Activated CD4-positive, alpha-beta T cell treated with anti-CD3 and anti-CD28 coated beads for 1 hour (primary cell): ENCODE measurements around the gene NRXN3.

Source experiments
- DNase-seq: peaks from one replicate; pipeline ENCODE4 v3.0.0-alpha.2; 2020

The NRXN3 gene

DNA sequence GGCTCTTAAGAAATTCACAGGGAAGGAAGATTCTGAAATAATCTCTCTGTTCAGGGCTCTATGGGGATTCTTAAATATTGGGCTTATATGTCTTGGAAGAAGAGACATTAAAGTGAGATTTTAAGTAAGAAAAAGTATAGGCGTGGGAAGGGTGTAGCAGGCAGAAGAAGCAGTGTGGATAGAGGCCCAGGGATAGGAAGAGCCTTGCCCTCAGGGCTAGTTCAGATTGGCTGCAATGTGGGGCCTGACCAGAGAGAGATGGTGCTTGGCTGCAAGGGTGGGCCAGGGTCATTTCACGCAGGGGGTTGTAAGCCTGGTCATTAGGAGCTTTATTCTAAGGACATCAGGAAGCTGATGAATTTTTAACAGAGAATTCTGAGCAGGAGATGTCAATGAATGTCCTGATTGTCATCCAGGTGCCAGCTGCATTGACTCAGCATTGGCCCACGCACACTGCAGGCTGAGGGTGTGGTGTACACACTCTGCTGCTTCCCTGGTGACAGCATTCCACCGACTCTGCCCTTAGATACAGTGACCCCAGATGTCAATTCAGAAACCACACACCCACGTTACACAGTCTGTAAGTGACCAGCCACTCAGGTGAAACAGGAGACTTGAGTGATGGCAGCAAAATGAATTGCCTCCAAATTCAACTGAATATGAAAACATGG is 582.5 kb downstream of the NRXN3 start:
- no peak for DNase-seq

DNA sequence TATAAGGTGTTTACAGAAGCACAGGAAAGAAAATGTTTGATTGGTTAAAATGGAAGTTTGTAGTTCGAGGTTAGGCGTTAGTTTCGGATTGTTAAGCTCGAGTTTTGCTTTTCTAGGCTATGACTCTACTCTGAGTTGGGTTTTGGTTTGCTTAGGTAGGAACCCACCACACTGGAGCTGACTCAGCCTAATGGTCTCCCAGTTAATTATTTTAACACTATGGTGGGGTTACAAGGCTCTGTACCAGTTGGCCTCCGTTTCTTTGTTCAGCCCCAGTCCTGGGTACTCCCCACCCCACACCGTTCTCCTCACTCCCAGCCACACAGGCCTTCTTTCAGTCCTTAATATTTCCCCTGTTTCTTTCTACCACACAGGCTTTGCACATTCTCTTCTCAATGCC is 583.9 kb downstream of the NRXN3 start:
- no peak for DNase-seq

DNA sequence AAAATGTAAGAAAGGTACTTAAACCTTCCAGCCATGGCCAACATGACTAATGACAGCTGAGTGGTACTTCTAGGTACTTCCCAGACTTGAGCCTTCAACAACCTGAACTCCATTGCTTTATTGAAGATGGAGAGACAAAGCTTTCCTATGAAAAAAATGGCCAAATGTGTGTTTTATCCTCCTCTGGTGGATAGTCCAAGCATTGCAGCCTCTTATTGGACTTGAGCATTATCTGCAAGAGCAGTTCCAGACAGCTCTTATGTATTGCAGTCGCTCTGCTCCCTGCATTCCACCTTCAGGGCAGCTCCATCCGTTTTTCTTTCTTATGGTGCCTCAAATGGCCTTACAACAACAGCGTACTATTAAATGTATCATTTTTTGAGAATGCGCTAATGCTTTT is 588.2 kb downstream of the NRXN3 start:
- DNase-seq = no peak

DNA sequence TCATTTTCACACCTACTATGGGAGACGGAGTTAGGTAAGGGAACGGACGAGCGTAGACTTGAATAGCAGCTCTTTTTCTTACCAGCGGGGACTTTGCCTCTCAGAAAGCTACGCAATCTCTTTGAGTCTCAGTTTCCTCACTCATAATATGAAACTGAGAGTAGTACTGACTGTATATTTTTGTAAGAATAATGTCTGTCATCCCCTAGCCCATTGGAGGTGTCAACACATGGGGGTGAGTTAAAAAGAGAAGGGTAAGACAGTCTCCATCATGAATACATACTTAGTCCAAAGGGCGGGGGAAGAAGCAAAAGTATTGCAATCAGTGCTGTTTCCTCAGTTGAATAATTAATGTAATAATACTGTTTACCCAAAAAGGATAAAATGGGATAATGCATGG is 592.2 kb downstream of the NRXN3 start:
- DNase-seq = no peak

DNA sequence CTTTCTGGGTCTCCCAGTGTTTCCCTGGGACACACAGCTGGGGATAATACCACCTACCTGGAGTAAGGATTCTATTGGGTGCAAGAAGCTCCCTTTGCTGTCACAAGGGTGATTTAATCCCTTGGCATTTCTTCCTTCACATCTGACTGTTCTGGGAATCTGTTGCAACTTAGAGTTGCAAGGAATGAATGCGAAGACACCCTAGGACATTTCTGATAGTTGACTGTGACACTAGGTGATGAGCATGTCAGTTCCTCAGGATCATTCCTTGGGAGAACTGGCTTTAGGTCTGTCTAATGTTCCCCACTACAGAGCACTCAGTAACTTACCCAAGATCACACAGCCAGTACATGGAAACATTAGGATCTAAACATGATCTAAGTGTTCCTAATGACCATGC is 593.6 kb downstream of the NRXN3 start:
- DNase-seq = no peak

DNA sequence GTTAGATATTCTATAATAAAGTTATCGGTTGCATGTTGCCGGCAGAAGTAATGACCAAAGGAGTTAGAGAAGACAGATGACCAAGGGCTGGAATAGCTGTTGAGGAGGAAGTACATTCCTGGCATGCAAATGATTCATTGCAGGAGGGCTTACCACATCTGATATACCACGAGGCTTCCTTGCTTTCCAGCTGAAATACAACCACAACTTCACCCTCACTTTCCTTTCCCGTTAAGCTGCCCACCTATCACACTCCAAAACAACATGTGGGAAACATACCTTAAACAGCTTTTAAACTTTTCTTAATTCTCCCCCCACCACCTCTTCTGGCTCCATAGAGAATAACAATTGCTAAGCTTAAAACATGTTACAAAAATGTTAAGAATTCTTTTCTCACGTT is 594.1 kb downstream of the NRXN3 start:
- DNase-seq = no peak

DNA sequence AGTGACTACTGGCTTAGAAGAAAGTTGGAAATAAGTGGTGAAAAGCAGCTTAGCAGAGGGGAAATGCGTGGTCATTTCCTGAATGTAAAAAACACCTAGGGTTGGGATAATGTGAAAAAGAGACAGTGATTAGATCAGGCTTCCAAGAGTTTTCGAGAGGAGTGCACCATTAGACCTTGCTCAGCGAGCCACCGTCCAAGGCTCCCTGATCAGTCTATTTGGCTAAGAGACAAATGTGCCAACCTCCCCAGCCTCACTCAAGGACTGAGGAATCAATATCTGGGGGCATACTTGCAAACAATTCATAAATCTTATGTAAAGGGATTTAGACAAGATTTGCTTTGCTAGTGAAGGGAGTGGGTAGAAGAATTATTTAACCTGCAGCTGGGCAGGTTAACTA is 594.5 kb downstream of the NRXN3 start:
- DNase-seq = no peak

DNA sequence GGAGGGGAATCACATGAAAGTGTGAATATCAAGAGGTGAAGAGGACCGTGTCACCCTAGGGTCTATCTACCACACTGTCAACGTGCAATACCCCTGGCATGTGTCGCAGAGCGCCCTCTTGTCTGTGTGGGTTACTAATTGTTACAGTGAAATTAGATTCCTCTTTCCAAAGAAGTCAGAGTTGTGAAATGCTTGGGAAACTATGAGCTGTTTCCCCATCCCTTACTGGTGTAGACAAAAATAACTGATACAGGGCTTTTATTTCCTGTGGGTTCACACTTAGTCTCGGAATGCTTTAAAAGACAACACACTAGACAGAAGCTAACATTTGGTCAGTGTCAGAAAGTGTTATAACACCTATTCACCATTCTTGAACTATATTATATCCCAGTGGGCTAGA is 597.3 kb downstream of the NRXN3 start:
- no peak for DNase-seq

DNA sequence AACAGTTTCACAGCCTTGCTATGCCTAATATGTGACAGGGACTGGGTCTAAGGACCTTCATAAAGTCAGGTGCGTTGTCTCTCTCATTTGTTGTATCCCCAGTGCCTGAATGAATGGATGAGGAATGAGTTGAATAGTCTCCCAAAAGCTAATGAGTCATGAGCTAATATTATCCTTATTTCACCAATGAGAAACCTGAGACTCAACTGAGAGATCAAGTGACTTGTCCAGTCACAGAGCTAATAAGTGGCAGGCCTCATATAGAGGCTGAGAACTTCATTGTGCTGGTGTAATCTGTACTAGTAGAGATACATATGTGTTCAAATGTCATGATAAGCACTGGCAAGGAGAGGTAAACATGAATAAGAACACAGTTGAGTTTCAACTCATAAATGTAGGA is 612.4 kb downstream of the NRXN3 start:
- no peak for DNase-seq

DNA sequence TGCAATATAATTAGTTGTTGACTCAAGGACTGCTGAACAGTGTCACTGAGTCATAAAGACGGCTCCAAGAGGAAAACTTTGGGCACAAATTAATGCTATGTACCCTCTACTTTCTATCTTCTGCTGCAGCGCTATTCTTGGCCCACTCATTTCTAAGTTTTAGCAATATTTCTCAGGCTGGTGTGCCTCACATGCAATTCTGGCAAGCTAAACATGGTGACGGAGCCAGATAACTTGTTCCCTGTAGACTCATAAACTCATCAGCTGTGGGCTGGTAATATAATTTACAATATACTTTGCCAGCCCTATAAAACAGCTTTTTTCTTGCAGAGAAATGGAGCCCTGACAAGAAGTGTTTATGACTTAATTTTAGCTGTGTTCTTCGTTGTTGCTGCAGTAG is 615.1 kb downstream of the NRXN3 start:
- DNase-seq = no peak

DNA sequence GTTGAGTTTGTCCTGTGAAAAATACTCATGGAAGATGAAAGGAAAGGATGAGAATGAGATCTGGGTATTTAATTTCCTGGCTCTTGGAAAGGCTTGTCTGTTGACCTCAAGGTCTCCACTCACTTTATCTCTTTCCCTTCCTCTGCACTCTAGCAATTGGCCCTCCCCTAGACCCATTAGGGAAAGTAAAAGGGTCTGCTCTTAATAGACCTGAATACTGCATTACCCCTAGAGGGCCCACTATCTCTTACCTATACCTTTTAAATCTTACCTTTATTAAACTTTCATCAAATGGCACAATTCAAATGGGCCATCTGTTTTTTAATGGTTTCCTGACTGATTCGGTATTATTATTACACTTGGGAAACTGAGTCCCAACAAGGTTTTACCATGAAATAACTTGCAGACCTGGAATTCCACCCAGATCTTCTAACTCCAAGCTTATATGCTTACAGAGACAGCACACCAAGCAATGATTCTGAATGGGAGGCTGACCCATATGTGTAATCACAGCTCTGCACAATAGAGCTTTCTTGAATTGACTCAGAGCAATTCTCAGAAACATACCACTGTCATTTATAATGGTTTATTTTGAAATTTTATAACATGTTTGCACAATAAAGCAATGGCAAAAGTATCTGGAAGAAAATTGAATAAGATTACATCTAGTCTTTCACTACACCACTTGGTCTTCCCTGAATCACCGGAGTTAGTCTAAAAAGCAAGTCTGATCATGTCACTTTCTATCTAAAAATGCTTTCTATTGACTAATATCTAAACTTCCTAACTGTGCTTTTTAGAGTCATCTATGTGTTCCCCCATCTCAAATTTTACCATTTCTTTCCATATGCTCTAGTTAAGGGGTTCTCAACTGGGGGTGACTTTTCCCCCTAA is 618.5 kb downstream of the NRXN3 start:
- no peak for DNase-seq

DNA sequence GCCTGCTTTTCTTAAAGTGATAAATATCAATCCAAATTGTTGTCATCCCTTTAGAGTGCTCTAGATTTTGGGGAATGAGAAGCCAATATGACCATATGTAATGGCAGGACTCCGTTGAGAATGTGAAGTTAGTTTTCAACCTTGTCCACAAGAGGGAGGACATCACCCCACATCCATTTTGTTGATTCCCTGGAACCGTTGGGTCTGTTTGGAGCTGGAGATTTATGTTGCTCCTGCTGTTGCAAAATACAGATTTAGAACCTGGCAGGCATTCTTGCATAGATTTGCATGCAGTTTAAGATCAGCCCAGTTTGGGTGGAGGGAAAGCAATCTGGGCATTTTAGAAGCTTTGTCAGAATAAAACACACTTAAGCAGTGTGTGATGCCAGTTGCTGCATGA is 620.1 kb downstream of the NRXN3 start:
- no peak for DNase-seq

DNA sequence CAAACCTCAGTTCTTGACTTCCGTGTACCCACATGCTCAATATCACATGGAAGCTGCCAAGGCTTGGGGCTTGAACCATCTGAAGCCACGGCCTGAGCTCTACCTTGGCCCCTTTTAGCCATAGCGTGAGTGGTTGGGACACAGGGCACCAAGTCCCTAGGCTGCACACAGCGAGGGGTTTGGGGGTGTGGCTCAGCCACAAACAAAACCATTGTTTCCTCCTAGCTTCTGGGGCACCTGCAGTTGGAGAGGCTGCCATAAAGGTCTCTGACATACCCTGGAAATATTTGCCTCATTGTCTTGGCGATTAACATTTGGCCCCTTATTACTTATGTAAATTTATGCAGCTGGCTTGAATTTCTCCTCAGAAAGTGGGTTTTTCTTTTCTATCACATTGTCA is 628.6 kb downstream of the NRXN3 start:
- DNase-seq = no peak

DNA sequence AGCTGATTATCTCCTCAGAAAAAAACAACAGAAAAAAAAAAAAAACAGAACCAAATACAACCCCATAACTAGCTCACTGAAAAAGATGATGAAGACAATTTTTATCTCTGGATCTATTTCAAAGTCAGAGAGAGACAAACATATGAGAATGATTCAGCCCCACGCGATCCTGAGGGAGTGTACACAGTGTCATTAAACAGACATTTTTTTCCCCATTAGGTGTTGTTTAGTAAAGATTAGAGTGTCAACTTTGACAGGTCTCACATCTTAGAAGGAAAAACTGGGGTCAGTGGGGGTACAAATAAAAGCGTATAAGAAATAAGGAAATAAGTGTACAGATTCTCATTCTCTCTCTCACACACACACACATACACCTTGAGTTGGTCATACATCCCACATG is 635.4 kb downstream of the NRXN3 start:
- no peak for DNase-seq

DNA sequence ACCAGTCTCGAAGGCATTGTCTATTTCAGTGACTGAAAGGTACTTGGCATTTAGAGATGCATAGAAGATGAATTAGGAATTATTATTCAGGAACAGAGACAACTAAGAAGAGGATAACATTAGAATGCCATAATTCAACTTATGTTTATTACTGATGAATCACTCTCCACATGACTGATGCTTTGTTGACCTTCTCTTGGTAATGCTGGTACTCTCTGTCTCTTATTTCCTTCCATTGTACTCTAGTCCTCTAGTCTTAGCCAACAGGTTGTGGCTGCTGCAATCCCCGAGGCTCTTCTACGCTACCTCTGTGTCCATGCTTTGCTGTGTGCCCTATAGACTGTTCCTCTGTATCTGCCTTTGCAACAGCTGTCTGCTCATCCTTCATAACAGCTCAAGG is 652.9 kb downstream of the NRXN3 start:
- no peak for DNase-seq

DNA sequence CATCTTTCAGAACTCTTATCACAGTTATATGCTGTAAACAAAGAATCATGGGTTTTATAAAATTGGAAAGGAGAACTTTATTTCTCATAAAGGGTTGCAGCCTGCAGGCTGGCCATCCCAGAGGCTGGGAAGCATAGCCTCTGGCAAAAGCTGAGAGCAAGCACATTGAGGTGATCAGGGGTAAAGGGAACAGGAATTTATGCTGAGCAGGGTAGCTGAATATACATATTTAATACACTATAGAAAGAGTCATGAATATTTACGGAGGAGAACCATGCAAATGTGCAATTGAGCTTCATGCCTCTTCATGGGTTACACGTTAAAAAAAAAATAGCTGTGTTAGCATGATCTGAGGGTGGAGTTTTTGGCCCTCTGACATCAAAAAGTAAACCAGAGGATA is 653.3 kb downstream of the NRXN3 start:
- DNase-seq = no peak

DNA sequence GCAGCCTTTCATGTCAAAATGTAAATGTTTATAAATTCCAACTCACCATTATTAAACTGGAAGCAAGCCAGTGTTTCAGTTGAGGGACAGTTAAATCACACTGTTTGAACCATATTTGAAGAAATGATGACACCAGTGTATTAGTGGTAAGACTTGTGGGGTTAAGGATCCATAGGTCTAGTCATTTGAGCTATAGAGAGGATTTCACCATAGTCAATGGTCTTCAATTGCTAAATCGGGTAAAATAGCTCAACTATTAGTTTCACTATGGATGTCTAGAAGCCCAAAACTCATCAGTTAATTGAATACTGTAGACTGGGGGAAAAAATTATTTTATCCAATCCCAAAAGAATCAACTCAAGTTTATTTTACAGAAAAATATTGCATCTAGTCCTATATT is 659.1 kb downstream of the NRXN3 start:
- DNase-seq = no peak

DNA sequence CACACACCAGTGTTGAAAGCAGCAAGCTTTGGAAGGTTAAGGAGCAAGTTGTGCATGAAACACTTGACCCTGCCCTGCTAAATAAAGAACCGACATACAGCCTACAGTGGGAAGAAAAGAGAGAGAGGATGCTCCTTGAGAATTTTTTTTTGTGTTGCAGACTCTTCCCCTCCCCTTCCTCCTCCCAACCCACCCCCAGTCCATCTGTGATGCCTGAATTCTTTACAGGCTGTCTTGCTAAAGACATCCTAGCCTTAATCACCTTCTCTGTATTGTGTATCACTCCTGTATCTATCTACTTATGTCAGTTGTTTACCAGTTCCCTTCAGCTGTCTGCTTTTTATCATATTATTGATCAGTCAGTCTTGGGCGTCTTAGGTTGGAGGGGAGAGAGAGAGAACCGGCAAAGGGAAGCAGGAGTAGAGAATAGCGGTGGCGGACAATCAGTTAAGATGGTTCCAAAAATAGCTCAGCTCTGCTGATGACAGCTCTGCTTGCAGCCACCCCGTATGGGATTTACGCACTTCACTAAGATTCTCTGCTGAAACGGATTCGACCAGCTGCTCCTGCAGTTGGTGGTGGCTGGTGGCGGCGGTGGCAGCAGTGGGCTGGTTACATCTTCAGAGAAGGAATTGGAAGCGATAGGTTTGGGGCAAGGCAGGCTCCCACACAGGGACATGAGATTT is 664.7 kb downstream of the NRXN3 start:
- DNase-seq = no peak

DNA sequence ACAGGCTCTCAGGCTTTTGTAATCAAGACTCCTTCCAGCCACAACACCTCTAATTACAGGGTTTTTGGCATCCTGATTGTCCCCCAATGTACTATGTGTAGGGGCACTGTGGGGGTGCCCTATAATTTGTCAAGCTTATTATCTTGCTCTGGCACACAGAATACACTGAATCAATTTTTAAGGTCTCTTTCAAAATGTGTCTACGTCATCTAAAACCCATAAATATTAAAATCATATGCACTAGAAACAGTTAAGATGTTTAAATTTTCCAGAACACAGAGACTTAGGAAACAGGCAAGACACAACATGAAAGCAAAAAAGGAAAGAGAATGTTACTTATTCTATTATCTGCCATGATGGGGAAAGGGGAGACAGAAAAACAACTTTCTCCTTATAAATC is 665.7 kb downstream of the NRXN3 start:
- no peak for DNase-seq

DNA sequence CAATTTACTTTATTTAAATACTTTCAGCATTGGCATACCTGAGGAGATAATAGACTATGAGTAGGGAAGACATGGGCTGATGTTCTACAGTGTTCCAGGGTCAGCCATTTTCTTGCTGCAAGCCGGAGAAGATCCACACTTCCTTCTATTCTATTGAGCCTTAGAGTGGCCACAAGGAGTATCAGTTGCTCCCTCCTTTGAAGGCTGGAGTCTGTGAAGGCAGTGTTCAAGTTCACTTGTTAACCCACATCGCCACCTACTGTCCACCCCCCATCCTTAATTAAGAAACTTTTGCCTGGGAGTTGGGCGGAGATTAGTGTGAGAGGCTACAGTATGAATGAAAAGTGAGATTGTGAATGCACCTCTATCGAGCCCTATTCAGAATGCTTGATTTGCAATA is 666.6 kb downstream of the NRXN3 start:
- DNase-seq = no peak

DNA sequence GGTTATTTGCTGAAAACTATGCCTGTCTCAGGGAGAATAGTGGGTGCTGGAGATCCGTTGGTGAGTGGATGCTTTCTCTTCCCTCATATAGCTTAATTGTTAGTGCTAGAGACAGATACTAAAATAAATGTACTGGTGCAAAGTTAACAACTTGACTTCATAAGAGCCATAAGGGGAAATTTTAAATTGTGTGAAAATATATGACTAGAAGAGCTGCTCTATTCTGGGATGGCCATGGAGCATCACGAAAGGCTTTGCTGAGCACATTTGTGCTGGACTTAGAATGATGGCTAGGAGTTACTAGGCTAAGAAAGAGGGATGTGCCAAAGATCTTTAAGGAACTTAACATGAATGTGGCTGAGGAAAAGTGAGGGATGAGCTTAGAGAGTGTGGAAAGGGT is 668.8 kb downstream of the NRXN3 start:
- no peak for DNase-seq

DNA sequence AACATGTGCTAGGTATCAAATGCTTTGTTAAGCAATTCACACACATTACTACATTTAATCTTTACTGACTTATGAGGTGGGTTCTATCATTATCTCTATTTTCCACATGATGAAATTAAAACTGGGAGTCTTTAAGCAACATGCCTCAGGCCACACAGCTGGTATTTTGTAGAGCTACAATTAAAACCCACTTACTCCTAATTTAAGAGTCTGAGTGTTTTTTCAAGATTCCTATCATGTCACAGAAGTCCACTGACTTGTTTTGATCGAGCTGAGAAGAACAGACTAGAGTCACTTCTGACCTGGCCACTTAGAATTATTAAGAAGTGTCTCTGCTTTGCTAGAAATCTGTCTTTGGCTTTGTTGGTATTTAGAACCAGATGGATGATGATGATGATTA is 670.7 kb downstream of the NRXN3 start:
- no peak for DNase-seq

DNA sequence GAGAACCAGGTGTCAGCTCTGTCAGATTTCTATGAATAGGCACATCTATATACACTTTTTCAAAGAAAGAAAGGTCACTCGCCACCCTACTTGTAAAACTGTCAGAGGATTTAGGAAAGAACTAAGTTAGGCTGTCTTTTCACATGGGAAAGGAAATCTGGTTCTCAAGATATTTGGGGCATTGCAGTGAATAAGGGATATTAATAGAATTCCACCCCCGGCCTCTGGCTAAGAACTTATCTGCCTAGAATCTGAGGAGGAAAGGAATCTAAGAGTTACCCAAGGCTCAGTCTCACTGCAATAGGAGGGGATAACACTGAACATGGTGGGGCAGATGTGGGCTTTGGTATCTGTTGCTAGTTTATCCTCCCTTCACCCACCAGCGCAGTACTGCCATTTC is 677.6 kb downstream of the NRXN3 start:
- no peak for DNase-seq

DNA sequence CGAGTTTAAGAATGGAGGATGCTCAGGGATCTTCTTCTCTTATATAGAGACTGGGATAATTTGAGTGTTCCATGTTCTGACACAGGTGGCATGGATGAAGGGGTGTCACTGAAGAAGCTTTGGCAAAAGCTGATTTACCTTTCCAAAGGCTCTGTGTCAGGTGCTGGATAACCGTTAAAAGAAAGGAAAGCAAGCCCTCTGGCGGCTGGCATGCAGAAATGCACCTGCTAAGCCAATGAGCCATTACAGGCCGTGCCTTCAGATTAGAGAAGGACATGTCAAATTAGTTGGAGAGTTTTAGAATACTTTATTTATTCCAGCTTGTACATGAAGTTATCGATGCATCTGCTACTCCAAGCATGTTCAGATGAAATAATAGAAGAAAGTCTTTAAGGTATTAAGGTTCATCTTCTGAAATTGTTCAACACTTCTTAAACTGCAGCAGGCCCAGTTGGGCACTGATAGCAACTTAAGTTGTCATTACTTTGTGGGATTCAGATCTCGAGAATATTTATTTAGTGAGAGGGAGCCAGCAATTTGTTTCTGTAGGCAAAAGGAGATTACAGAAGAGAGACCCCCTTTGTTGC is 678.2 kb downstream of the NRXN3 start:
- no peak for DNase-seq
